HG03460 (cell line): ENCODE results near the gene DIPK1B.

ENCODE experiments used
- ATAC-seq: cut with Tn5 transposase; IDR thresholded peaks from one replicate; pipeline ENCODE4 v1.9.1; 2021; ENCODE audit not compliant: unreplicated experiment

The DIPK1B gene

DNA sequence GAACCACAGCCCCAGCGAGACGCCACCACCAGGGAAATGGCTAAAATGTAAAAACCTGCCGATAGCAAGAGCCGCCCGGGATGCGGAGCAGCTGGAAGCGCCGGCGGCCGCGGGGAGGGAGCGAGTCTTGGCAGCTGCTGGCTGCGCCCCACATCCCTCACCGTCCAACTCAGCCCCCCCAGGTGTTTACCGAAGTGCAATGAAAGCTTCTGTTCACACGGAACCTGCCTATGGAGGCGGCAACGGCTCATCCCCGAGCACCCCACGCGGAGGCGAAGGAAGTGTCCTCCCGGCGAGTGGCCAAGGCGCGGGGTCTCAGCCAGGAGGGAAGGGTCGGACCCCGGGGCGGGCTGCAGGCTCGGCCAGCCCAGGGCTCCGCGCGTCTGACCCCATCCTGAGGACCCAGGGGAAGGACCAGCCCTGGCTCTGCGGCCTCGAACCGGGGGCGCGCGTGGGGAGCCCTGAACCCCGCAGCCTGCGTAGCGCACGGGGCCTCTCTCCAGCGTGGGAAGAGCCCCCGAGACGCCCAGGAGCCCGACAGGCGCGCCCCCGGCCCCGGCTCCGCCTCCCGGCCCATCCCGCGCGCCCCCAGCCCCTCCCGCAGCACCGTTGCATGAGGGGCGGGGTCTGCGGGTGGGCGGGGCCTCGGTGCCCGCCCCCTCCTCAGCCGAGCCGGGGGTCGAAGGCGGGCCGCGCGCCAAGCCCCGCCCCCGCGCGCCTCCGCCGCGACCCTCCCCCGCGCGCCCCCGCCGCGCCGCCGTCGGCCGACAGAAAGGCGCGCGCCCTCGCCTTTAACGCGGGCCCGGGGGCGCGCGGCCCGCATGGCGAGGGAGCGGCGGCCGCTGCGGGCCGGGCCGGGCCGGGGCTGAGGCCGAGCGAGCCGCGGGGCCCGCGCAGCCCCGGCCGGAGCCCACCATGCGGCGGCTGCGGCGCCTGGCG, at the start of gene DIPK1B:
TSS of gene DIPK1B (plus strand) at position 822 of the 939 bp plus-strand sequence. CDS start at position 916, 94 bp downstream.
- ATAC-seq: no peak

GRCh38 chr9:136662656-136663581, 49.5 kb upstream of the DIPK1B start, which contains the start of gene EGFL7:
Gene EGFL7, plus strand, starts transcription at chr9:136662916. Its CDS starts 5,367 bp downstream, at chr9:136668283.
- no peak for ATAC-seq

DNA sequence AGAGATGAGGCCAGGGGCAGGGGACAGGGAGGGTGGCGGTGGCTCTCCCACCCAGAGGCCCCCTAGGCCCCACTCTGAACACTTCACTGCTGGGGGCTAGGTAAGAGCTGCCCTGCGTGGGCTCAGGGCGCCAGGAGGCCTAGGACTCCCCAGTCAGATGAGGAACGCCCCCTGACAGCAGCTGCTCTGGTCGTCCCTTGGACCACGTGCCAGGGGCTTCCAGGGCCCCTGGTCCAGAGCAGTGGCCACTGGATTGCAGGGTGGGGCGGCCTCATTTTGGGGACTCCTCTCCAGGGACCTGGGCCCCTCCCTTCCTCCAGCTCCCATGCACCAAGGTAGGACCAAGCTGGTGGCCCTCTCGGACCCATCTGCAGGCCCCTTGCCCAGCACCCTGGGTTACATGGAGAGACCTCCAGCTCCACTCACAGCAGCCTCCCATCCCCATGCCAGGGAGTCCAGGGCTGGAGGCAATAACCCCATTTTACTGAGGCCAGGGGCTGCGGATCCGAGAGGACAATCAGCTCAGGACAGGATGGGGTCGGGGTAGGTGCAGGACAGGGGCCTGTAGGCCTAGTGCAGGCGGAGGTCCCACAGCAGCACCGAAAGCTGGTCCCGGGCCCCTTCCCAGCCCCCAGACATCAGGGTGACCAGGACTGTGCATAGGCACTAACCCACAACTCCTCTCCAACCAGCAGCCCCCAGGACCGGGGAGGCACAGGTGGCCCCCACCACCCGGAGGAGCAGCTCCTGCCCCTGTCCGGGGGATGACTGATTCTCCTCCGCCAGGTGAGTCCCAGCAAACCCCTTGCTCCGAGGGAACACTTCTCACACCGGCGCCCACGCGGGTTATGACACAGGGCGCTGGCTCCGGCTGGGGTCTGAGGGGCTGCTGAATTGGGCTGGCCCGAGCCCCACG, 48.1 kb upstream of the DIPK1B start:
- no peak for ATAC-seq

- no peak for ATAC-seq
Measured at GRCh38 chr9:136665111-136665703, 47.2 kb upstream of the DIPK1B start.

DNA sequence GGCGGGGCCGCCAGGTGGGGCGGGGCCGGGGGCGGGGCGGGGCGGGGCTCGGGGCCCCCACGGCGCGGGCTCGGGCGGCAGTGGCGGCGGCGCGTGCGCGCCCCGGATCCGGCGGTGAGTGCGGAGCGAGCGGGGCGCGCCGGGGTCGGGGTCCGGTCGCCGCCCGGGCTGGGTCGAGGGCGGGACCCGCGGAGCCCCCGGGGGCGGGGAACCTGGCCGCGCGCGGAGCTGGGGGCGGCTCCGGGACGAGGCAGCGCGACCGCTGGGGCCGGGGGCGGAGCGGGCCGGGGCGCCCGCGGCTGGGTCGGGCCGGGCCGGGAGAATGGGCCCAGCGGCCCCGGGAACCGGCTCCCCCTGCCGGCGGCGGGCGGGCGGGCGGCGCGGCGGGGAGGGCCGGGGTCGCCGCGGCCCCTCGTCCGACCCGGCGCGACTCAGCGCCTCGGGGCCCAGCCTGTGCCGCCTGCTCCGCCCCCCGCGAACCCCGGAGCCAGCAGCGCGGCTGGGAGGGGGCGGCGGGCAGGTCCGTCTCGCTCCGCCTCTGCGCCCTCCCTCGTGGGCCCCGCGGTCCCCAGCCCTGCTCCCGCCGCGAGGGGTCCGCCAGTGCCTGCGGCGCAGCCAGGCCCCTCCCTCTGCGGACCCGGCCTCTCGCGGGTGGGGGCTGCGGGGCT, 46.5 kb upstream of the DIPK1B start:
- ATAC-seq: no peak

GRCh38 chr9:136666372-136667213, 45.8 kb upstream of the DIPK1B start:
- no peak for ATAC-seq

- ATAC-seq: no peak
Measured at GRCh38 chr9:136667214-136667939, 45.0 kb upstream of the DIPK1B start.

DNA sequence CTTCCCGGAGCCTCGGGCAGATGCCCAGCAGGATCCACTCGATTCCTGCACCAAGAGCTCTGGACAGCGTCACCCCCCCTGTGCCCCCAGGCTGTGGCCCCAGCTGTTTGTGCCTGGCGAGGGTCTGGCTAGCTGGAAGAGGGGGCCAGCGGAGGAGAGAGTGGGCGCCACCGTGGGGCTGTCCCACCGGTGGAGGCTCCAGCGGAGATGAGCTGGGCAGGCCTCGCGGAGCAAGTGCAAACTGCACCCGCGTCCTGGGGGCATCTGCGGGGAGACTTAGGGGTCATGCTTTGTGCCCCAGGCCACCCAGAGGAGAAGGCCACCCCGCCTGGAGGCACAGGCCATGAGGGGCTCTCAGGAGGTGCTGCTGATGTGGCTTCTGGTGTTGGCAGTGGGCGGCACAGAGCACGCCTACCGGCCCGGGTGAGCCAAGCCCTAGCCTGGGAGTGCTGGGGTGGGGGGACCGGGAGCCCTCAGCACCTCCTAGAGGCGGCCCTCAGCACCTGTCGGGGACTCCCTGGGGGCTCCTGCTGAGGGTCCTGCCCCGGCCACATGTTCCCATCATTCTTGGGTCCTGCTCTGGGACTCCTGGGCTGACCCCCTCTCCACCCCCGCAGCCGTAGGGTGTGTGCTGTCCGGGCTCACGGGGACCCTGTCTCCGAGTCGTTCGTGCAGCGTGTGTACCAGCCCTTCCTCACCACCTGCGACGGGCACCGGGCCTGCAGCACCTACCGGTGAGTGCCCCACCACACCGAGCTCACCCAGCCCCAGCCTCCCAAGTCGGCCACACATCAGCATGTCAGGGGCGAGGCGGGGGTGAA, 44.2 kb upstream of the DIPK1B start:
- ATAC-seq: no peak

- no peak for ATAC-seq
Measured at GRCh38 chr9:136668983-136669790, 43.2 kb upstream of the DIPK1B start.

DNA sequence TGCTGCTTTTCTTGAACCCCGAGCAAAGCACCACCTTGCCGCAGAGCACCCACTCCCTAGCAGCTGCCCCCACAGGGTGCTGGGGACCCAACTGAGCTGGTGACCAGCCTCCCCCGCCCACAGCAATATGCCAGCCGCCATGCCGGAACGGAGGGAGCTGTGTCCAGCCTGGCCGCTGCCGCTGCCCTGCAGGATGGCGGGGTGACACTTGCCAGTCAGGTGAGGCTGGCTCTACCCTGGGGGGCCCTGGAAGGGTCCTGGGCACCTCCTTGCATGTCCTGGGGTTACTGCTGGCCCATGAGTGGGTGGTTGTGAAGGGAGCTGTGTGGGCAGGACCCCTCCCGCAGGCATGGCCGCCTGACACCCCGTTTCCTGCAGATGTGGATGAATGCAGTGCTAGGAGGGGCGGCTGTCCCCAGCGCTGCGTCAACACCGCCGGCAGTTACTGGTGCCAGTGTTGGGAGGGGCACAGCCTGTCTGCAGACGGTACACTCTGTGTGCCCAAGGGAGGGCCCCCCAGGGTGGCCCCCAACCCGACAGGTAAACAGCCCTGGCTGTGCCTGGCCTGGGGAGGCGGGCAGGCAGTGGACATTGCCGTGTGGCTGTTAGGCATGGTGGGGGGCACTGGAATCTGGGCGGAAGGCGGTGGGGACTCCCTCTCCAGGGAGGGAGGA, 42.4 kb upstream of the DIPK1B start:
- no peak for ATAC-seq

- ATAC-seq: no peak
Measured at GRCh38 chr9:136670576-136671253, 41.7 kb upstream of the DIPK1B start.

GRCh38 chr9:136671254-136671614, 41.1 kb upstream of the DIPK1B start:
- ATAC-seq: no peak

- no peak for ATAC-seq
Measured at GRCh38 chr9:136671646-136672430, 40.5 kb upstream of the DIPK1B start.

GRCh38 chr9:136672431-136673087, 39.8 kb upstream of the DIPK1B start:
- no peak for ATAC-seq
